Spleen (tissue), 11 donors: Measurements from ENCODE around the gene CDH13. TPM values are rescaled to one million over a fixed set of nuclear protein-coding genes. Genes with fewer than 3 reads are reported as not detected.

ENCODE experiments used
- DNase-seq: peaks from one replicate; pipeline ENCODE4 v3.0.0-alpha.2; 2020
- H3K27ac ChIP-seq, 8 donors: fragments of 200-600 bp; sonication (generic) in 7 of 8; 1 replicate in 4 of 8; 2 replicates in 4 of 8; pipeline versions ENCODE4 v1.5.0 to v1.8.0; 2016 to 2021; ENCODE audit warnings: inconsistent platforms in 4 of 8, mild to moderate bottlenecking in 4 of 8, moderate library complexity in 1 of 8
- H3K27me3 ChIP-seq, 7 donors: fragments of 200-600 bp; sonication (generic) in 6 of 7; replicated peaks in 1 of 7; 1 replicate in 4 of 7; 2 replicates in 3 of 7; pipeline versions ENCODE4 v1.5.0 to v1.8.0; 2016 to 2021; ENCODE audit warnings: inconsistent platforms in 3 of 7, mild to moderate bottlenecking in 1 of 7
- H3K36me3 ChIP-seq, 6 donors: fragments of 200-600 bp; sonication (generic) in 5 of 6; 1 replicate in 4 of 6; 2 replicates in 2 of 6; pipeline versions ENCODE4 v1.5.0 to v1.8.0; 2016 to 2021; ENCODE audit warnings: inconsistent platforms in 2 of 6
- H3K4me1 ChIP-seq, 6 donors: fragments of 200-600 bp; sonication (generic) in 5 of 6; 1 replicate in 3 of 6; 2 replicates in 3 of 6; pipeline versions ENCODE4 v1.5.0 to v1.8.0; 2016 to 2021; ENCODE audit warnings: inconsistent platforms in 3 of 6
- H3K4me3 ChIP-seq, 8 donors: fragments of 200-600 bp; sonication (generic) in 7 of 8; 1 replicate in 4 of 8; 2 replicates in 4 of 8; pipeline versions ENCODE4 v1.5.0 to v1.8.0; 2016 to 2021; ENCODE audit warnings: inconsistent platforms in 4 of 8, mild to moderate bottlenecking in 4 of 8, moderate library complexity in 2 of 8
- H3K9me3 ChIP-seq, 8 donors: fragments of 200-600 bp; sonication (generic) in 7 of 8; 1 replicate in 4 of 8; 2 replicates in 4 of 8; pipeline versions ENCODE4 v1.5.0 to v1.8.0; 2016 to 2021; ENCODE audit warnings: inconsistent platforms in 4 of 8
- POLR2A ChIP-seq, 3 donors: fragments of 450-650 bp; IDR thresholded peaks; one replicate each; pipeline ENCODE4 v1.5.1; 2017; ENCODE audit warnings: antibody characterized with exemption in 3 of 3, mild to moderate bottlenecking in 1 of 3
- POLR2AphosphoS5 ChIP-seq, 3 donors: sonication (generic); formaldehyde crosslinking; IDR thresholded peaks; one replicate each; pipeline ENCODE4 v1.5.1; 2017; ENCODE audit warnings: antibody characterized with exemption in 3 of 3
- WGBS, 5 donors: extraction: QIAGEN DNeasy Blood & Tissue Kit in 3 of 5; methylation state at CpG; one replicate each; pipeline versions ENCODE4 v1.1.5 to v1.1.7; 2013 to 2018; 5-methylcytosine and 5-hydroxymethylcytosine counted together
- intact Hi-C: fragments of 100-400 bp; cut with DNase I; formaldehyde crosslinking; loops from one replicate; pipeline ENCODE4 v1.15.0; 2023; ENCODE audit warnings: low total_unique reads
- polyA plus RNA-seq, 3 donors: library from polyadenylated mRNA; stranded (reverse); fragments of 200-250 nt; gene quantifications; one replicate each; pipeline ENCODE4 v1.2.1, GENCODE V29; 2013
- total RNA-seq, 7 donors: library from RNA; depleted of rRNA in 3 of 7; stranded (reverse); fragments of >200 nt in 3 of 7; fragmentation: NEBNext Ultra II Directional in 4 of 7; extraction: Animal tissue kit (Norgen Biotek cat#: 25700) in 4 of 7; gene quantifications; one replicate each; pipeline versions ENCODE4 v1.1.0 to v1.2.1, GENCODE V29; 2016 to 2021
- TF ChIP-seq, protein P1 (sequence below), 11 experiments: fragments of 200-600 bp in 7 of 11; fragments of 450-650 bp in 4 of 11; sonication (generic) in 4 of 11; IDR thresholded peaks in 8 of 11; conservative IDR thresholded peaks in 3 of 11; 1 replicate in 7 of 11; 2 replicates in 4 of 11; pipeline versions ENCODE4 v1.4.0 to v1.8.0; 2016 to 2021; ENCODE audit warnings: antibody characterized with exemption in 11 of 11, inconsistent platforms in 4 of 11, mild to moderate bottlenecking in 1 of 11
- donor health status: healthy with polysubstance abuse.
- donor health status: DM: no; HTN: no; CAD: no; lungs with moderate emphysema.
- donor health status: DM: no; HTN: no; CAD: no.
- donor health status: Bipolar disorder and iron deficiency.
- donor health status: healthy.
- donor health status: DM: no; HTN: no; CAD: no.
- donor health status: DM: yes; HTN: yes; CAD: no.

CDH13 gene
- total and polyA plus RNA-seq, 10 donors, result 0.13 to 4.6 (median 1.1) TPM

DNA sequence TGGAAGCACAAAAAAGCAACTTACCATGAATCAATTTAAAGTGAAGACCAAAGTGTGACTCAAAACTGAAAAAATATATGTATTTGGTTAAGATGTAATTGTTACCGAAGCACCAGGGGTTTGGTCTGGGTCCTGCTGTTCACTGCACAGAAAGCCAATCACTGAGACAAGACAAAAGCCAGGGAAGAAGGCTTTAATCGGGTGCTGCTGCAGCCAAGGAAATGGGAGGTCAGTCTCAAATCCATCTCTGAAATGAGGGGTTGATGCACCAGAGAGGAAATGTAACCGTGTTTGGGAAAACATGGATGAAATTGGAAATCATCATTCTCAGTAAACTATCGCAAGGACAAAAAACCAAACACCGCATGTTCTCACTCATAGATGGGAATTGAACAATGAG, 1107.4 kb downstream of the CDH13 start:
- whole genome bisulfite sequencing, 5 donors, result 75 to 95% (median 78%) methylated on average over 5 of the region's 5 CpGs
- no peaks in the 10 kb centered on the region for H3K36me3 ChIP-seq
- peaks cover 5 to 39% (median 33%) of the 10 kb centered on the region in 8 donors for H3K9me3 ChIP-seq
- intact Hi-C loops, result no loop called here
- no peak overlapping the region for H3K4me3 ChIP-seq
- no peaks in the 10 kb centered on the region for H3K4me1 ChIP-seq
- DNase-seq, result no peak
- no peak overlapping the region for H3K27ac ChIP-seq
- no peaks in the 10 kb centered on the region for H3K27me3 ChIP-seq
- TF ChIP-seq POLR2AphosphoS5 (IDR thresholded peaks at IDR 0.05) (no peak), POLR2A (IDR thresholded peaks at IDR 0.05) (no peak)
- TF ChIP-seq, protein P1, sequence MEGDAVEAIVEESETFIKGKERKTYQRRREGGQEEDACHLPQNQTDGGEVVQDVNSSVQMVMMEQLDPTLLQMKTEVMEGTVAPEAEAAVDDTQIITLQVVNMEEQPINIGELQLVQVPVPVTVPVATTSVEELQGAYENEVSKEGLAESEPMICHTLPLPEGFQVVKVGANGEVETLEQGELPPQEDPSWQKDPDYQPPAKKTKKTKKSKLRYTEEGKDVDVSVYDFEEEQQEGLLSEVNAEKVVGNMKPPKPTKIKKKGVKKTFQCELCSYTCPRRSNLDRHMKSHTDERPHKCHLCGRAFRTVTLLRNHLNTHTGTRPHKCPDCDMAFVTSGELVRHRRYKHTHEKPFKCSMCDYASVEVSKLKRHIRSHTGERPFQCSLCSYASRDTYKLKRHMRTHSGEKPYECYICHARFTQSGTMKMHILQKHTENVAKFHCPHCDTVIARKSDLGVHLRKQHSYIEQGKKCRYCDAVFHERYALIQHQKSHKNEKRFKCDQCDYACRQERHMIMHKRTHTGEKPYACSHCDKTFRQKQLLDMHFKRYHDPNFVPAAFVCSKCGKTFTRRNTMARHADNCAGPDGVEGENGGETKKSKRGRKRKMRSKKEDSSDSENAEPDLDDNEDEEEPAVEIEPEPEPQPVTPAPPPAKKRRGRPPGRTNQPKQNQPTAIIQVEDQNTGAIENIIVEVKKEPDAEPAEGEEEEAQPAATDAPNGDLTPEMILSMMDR (IDR thresholded peaks at IDR 0.05 in 8 of 11, conservative IDR thresholded peaks at IDR 0.05 in 3 of 11), result no peak

DNA sequence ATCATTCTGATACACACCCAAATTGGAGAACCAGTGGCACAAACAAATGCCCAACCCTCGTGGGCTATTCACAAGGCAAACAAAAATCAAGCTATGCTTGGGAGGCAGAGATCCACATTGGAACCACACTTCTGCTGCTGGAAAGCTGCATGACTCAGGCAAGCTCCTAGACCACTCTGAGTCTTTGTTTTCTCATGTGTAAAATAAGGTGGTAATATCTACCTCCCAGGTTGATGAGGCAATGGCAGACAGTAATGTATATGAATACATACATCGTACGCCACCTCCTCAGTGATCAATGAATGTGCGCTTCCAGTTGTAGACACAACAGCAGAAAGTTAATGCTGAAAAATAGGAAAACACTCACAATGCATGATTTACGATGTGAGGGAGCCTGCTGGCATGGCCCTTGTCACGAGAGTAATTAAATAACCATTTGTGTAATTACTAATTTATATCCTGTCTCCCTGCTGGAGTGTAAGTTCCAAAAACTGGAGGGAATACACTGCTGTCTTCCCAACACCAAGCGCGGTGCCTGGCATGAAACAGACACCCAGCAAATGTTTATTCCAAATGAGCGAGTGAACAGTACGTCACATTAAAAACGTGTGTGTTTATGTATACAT, 1111.1 kb downstream of the CDH13 start:
- H3K4me1 ChIP-seq, result no peaks in the 10 kb centered on the region
- H3K4me3 ChIP-seq, result no peak overlapping the region
- intact Hi-C loops, result no loop called here
- WGBS, 5 donors, result 79 to 93% (median 84%) methylated on average over 11 of the region's 11 CpGs
- DNase-seq, result no peak
- no peaks in the 10 kb centered on the region for H3K27me3 ChIP-seq
- no peaks in the 10 kb centered on the region for H3K36me3 ChIP-seq
- no peak overlapping the region for H3K27ac ChIP-seq
- H3K9me3 ChIP-seq, result peaks cover 5 to 35% (median 30%) of the 10 kb centered on the region in 8 donors
- TF ChIP-seq, protein P1 (IDR thresholded peaks at IDR 0.05 in 8 of 11, conservative IDR thresholded peaks at IDR 0.05 in 3 of 11), result no peak
- TF ChIP-seq POLR2AphosphoS5 (IDR thresholded peaks at IDR 0.05) (no peak), POLR2A (IDR thresholded peaks at IDR 0.05) (no peak)

DNA sequence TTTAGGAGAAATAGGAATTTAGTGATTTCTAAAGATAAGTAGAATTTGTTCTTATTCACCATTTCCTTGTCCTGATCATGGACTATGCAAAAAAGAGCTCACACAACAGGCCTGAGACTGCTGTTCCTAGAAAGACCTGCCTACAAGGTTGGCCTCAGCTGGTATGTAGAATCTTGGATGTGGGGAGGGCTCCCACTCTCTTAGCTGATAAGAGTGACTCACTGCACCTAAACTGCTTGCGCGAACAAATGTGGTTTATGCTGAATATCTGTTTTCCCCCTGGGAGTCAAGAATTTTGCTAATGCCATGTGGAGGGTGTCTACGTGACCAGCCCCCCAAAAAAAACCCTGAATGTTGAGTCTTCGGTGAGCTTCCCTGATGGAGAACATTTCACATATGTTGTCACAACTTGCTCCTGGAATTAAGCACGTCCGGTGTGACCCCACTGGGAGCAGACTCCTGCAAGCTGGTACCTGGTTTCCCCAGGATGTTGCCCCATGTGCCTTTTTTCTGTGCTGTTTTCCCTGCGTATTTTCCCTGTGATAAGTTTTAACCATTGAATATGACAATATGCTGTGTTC, 1112.2 kb downstream of the CDH13 start:
- Histone ChIP-seq H3K36me3 (no peaks in the 10 kb centered on the region), H3K9me3 (peaks cover 2 to 25% (median 20%) of the 10 kb centered on the region in 8 donors), H3K4me1 (peaks cover 0 to 4% (median 3%) of the 10 kb centered on the region in 6 donors), H3K4me3 (no peak overlapping the region), H3K27ac (no peak overlapping the region), H3K27me3 (no peaks in the 10 kb centered on the region)
- DNase-seq, result no peak
- intact Hi-C loops, result no loop called here
- no peak for TF ChIP-seq POLR2A (IDR thresholded peaks at IDR 0.05)
- no peak for TF ChIP-seq POLR2AphosphoS5 (IDR thresholded peaks at IDR 0.05)
- TF ChIP-seq, protein P1 (IDR thresholded peaks at IDR 0.05 in 8 of 11, conservative IDR thresholded peaks at IDR 0.05 in 3 of 11), result no peak
- WGBS, 5 donors, result 85 to 95% (median 88%) methylated on average over 7 of the region's 7 CpGs

DNA sequence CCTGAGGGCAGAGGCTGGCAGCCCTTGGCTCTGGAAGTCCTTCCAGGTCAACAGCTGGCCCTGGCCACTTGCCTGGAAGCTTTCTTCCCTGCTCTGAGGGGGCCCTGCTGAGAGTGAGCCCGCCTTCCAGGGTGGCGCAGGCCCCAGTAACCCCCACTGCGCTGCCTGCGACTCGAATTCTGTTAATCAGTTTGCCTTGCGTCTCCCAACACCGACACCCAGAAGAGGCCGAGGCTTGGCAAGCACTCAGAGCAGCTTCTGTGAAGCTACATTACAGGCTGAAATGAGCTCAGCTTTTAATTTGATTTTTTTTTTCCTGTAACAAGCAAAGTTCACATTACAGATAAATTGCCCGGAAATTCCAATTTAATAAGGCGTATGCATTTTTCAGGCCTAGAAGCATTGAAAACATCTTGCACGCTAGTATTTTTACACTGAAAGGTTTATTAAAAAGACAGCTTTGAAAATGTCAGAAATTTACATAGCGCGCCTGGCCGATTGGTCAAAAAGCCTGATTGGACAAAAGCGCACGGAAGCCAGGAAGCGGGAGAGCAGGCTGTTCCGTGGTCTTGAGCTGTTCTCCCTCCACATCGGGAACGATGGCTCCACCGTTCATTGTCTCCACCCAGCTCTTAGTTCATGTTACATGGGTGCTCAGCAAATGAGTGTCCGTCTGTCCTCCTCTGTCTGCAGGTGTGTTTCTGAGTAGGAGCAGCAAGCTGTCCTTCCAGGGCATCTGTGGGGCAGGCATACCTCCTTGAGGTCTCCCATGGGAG, 1115.5 kb downstream of the CDH13 start:
- WGBS, 5 donors, result 82 to 93% (median 87%) methylated on average over 21 to 22 of the region's 22 CpGs
- no peak for DNase-seq
- intact Hi-C loops, result no loop called here
- no peak for TF ChIP-seq POLR2A (IDR thresholded peaks at IDR 0.05)
- TF ChIP-seq, protein P1 (IDR thresholded peaks at IDR 0.05 in 8 of 11, conservative IDR thresholded peaks at IDR 0.05 in 3 of 11), result no peak
- TF ChIP-seq POLR2AphosphoS5 (IDR thresholded peaks at IDR 0.05), result no peak
- Histone ChIP-seq H3K27me3 (no peaks in the 10 kb centered on the region), H3K9me3 (no peaks in the 10 kb centered on the region), H3K27ac (peak overlapping the region in 3 of 8 donors; percentile 13 to 36 (median 33)), H3K4me3 (no peak overlapping the region), H3K36me3 (no peaks in the 10 kb centered on the region), H3K4me1 (peaks cover 0 to 18% (median 13%) of the 10 kb centered on the region in 6 donors)
